Measurements from ENCODE around the gene SH2D3C. TPM values are rescaled to one million over a fixed set of nuclear protein-coding genes. Genes with fewer than 3 reads are reported as not detected.

Gene SH2D3C
- total and polyA plus RNA-seq, 2 of the 8 experiments (the other 6 are each of a cell fraction or from before 2014, with no cell fraction given) = 6.4 to 8.1 TPM

DNA sequence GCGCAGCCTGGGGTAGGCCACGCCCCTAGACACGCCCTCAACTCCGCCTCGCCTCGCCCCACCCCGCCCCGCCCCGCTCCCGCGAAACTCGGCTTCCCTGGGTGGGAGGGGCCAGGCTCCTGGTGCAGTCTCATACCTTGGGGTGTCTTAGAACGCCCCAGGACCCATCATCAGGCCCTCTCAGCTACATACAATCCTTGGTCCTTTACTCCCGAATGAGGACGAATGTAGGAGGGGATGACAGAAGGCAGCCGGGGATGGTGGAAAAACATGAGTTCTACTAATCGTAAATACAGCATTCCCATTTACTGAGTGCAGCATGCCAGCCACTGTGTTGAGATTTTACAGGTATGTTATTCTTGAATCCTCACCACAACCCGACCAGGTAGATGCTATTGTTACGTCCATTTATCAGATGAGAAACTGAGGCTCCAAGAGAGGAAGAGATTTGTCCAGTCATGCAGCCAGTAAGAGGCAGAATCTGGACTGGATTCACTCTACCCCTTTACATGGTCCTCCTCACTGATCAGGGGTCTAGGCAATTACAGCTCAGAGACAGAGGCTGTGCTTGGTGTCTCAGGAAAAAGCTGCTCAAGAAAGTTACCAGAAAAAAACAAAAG lies 6.8 kb downstream of the SH2D3C start:
- TF ChIP-seq EZH2 (IDR thresholded peaks at IDR 0.05; ENCODE audit: low read depth, low read length, severe bottlenecking) (no peak), SP4 (IDR thresholded peaks at IDR 0.05; ENCODE audit: low read length) (no peak), TAF7 (optimal IDR thresholded peaks at IDR 0.05; ENCODE audit: borderline replicate concordance, low read depth, low read length) (no peak), PHF8 (conservative IDR thresholded peaks at IDR 0.05; ENCODE audit: low read depth, low read length) (no peak), CHD2 (IDR thresholded peaks at IDR 0.05; ENCODE audit: low read length) (no peak), GTF2F1 (IDR thresholded peaks at IDR 0.05; ENCODE audit: borderline replicate concordance, low read depth, low read length) (no peak), SUZ12 (IDR thresholded peaks at IDR 0.05; ENCODE audit: low read length) (no peak), RXRA (IDR thresholded peaks at IDR 0.05; ENCODE audit: insufficient read depth, low read depth, low read length) (no peak), HDAC6 (IDR thresholded peaks at IDR 0.05; ENCODE audit: low read depth, low read length) (no peak)
- TF ChIP-seq, protein P1, sequence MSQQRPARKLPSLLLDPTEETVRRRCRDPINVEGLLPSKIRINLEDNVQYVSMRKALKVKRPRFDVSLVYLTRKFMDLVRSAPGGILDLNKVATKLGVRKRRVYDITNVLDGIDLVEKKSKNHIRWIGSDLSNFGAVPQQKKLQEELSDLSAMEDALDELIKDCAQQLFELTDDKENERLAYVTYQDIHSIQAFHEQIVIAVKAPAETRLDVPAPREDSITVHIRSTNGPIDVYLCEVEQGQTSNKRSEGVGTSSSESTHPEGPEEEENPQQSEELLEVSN (IDR thresholded peaks at IDR 0.05) = no peak
- H2AFZ ChIP-seq (ENCODE audit: low read length) = peak overlapping the region; percentile 12; the same call in 1 of the 2 replicates
- peak overlapping the region; percentile 58 to 75 for H3K4me2 ChIP-seq (ENCODE audit: insufficient read depth in 1 of 2, low read depth in 2 of 2, low read length in 2 of 2)

More for the DNA sequence above, 6.8 kb downstream of the SH2D3C start:
- DNase-seq (ENCODE audit: low read depth in 1 of 2, low spot score in 2 of 2) (no peak), FAIRE-seq (no peak)
- H2AK5ac ChIP-seq (ENCODE audit: low read depth, low read length) = no peak overlapping the region
- peaks cover 4 to 20% (median 11%) of the 10 kb centered on the region in 4 experiments for H3K4me1 ChIP-seq (replicated peaks in 1 of 4; ENCODE audit: control insufficient read depth in 3 of 4, insufficient read depth in 4 of 4, low read length in 3 of 4)
- no peaks in the 10 kb centered on the region for H3K36me3 ChIP-seq (ENCODE audit: control insufficient read depth in 2 of 4, insufficient read depth in 4 of 4, low read length in 3 of 4)
- H3K27me3 ChIP-seq (replicated peaks in 1 of 4; ENCODE audit: control insufficient read depth in 3 of 4, extremely low read depth in 1 of 4, insufficient read depth in 3 of 4, low read length in 3 of 4) = no peaks in the 10 kb centered on the region
- no peak overlapping the region; a peak in 1 of 7 replicates for H3K9ac ChIP-seq (replicated peaks in 1 of 4; ENCODE audit: extremely low read depth in 1 of 4, low read depth in 3 of 4, low read length in 3 of 4)
- H3K79me1 ChIP-seq (ENCODE audit: low read depth, low read length) = no peaks in the 10 kb centered on the region
- 0 out of 2 replicates have a peak overlapping the region, but pooled peaks have one; percentile 55 for H3K18ac ChIP-seq (ENCODE audit: extremely low read depth, low read length)
- no peak overlapping the region for H3K27ac ChIP-seq (ENCODE audit: low read depth, low read length)
- POLR2A ChIA-PET (ENCODE audit: partially characterized antibody) = interaction anchor here (1.0 to 1.9 kb wide), 7 partner anchors 14 to 71 kb away, joined by 3 to 7 read pairs (median 5); partner anchors contain the start of genes CDK9 and FPGS
- no peak overlapping the region for H4K8ac ChIP-seq (ENCODE audit: extremely low read depth, insufficient read depth, low read length)
- no peak overlapping the region for H2BK15ac ChIP-seq (ENCODE audit: low read length)
- CTCF ChIA-PET (ENCODE audit: partially characterized antibody) = interaction anchor here (0.8 to 14.6 kb wide), 13 partner anchors 8 to 268 kb away, joined by 3 to 227 read pairs (median 5); partner anchors contain the start of genes CDK9, SH2D3C and TOR2A
- H2BK20ac ChIP-seq (ENCODE audit: low read length) = no peak overlapping the region
- no peaks in the 10 kb centered on the region for H3K9me3 ChIP-seq (ENCODE audit: insufficient read depth in 2 of 2, low read depth in 1 of 2, low read length in 1 of 2)
- no peak overlapping the region for H2BK12ac ChIP-seq (ENCODE audit: low read depth, low read length)
- no peaks in the 10 kb centered on the region for H4K20me1 ChIP-seq (replicated peaks in 1 of 2; ENCODE audit: control insufficient read depth in 1 of 2, insufficient read depth in 2 of 2, low read length in 2 of 2)
- no peak overlapping the region for H3K23ac ChIP-seq (ENCODE audit: insufficient read length)
- peak overlapping the region in 2 of 4 experiments; percentile 11 to 68; a peak in 3 of 8 replicates for H3K4me3 ChIP-seq (ENCODE audit: extremely low read depth in 1 of 4, insufficient read depth in 2 of 4, low read depth in 3 of 4, low read length in 4 of 4)
- H4K91ac ChIP-seq (replicated peaks; ENCODE audit: insufficient read length, low read length) = no peak overlapping the region
- no peak overlapping the region for H3K14ac ChIP-seq (ENCODE audit: insufficient read length)
- no peaks in the 10 kb centered on the region for H3K79me2 ChIP-seq (ENCODE audit: control insufficient read depth in 1 of 2, insufficient read depth in 2 of 2, low read length in 2 of 2)
- no peak overlapping the region for H4K5ac ChIP-seq (ENCODE audit: insufficient read length, low read depth, low read length)
- no peak overlapping the region for H3K56ac ChIP-seq (replicated peaks; ENCODE audit: insufficient read length, low read depth, low read length)
- no peak overlapping the region for H2BK5ac ChIP-seq (ENCODE audit: low read depth, low read length)
- peak overlapping the region; percentile 3 for H3K4ac ChIP-seq (replicated peaks; ENCODE audit: insufficient read length, low read depth, low read length)
- WGBS, 2 experiments (ENCODE audit: extremely low coverage in 1 of 2, insufficient coverage in 1 of 2, insufficient read length in 1 of 2, insufficient replicate concordance in 2 of 2, low coverage in 1 of 2, low lambda C conversion rate in 2 of 2, missing lambda C conversion rate in 1 of 2) = 14% methylated on average over 17 of the region's 19 CpGs; no CpG with 5 or more reads in 1 of the 2 experiments
- no peaks in the 10 kb centered on the region; the same call in 1 of the 2 replicates for H3K23me2 ChIP-seq (ENCODE audit: low read depth, low read length)
- H2BK120ac ChIP-seq (replicated peaks; ENCODE audit: low read depth, low read length) = no peak overlapping the region
